Testis (tissue), 3 donors: ENCODE measurements around the gene FOXC2. TPM values are rescaled to one million over a fixed set of nuclear protein-coding genes. Genes with fewer than 3 reads are reported as not detected.

Source experiments
- DNase-seq: peaks from one replicate; pipeline ENCODE4 v3.0.0-alpha.2; 2019
- H3K27ac ChIP-seq, 2 donors: fragments of 200-600 bp; sonication (generic); one replicate each; pipeline ENCODE4 v1.5.1; 2019
- H3K27me3 ChIP-seq: fragments of 200-600 bp; sonication (generic); one replicate; pipeline ENCODE4 v1.5.1; 2019
- H3K36me3 ChIP-seq: fragments of 200-600 bp; sonication (generic); one replicate; pipeline ENCODE4 v1.5.1; 2017; ENCODE audit warnings: low read depth; ENCODE audit errors: missing control alignments
- H3K4me1 ChIP-seq: fragments of 200-600 bp; sonication (generic); one replicate; pipeline ENCODE4 v1.5.1; 2019
- H3K4me3 ChIP-seq, 2 donors: fragments of 200-600 bp; sonication (generic); one replicate each; pipeline ENCODE4 v1.5.1; 2017 to 2019
- H3K9me3 ChIP-seq: fragments of 200-600 bp; sonication (generic); one replicate; pipeline ENCODE4 v1.5.1; 2017
- POLR2A ChIP-seq: fragments of 450-650 bp; IDR thresholded peaks from one replicate; pipeline ENCODE4 v1.6.1; 2017; ENCODE audit warnings: antibody characterized with exemption, mild to moderate bottlenecking, moderate library complexity
- WGBS, 2 donors: methylation state at CpG; one replicate each; pipeline ENCODE4 v1.1.5; 2018; 5-methylcytosine and 5-hydroxymethylcytosine counted together
- intact Hi-C: fragments of 100-400 bp; cut with DNase I; formaldehyde crosslinking; loops from one replicate; pipeline ENCODE4 v1.15.1; 2023; ENCODE audit warnings: low total_unique reads
- polyA plus RNA-seq: library from polyadenylated mRNA; stranded (reverse); fragments of 350-450 nt; fragmentation: Illumina TruSeq; extraction: RNeasy Lipid Tissue Mini Kit (QIAGEN cat#74804); gene quantifications from one replicate; pipeline ENCODE4 v1.2.3, GENCODE V29; 2014; ENCODE audit warnings: low read depth, low replicate concordance; ENCODE audit not compliant: insufficient read depth
- total RNA-seq, 2 donors: library from RNA; depleted of rRNA; stranded (reverse); fragments of >200 nt; gene quantifications; one replicate each; pipeline ENCODE4 v1.2.3, GENCODE V29; 2016
- TF ChIP-seq, protein P1 (sequence below), 3 experiments: fragments of 450-650 bp in 2 of 3; fragments of 200-600 bp in 1 of 3; sonication (generic) in 1 of 3; IDR thresholded peaks; one replicate each; pipeline ENCODE4 v1.5.1; 2016 to 2019; ENCODE audit warnings: antibody characterized with exemption in 3 of 3, mild to moderate bottlenecking in 2 of 3, moderate library complexity in 1 of 3

The FOXC2 gene
- total and polyA plus RNA-seq, 3 donors from 2014 or later = 3.9 to 11.2 (median 7.6) TPM

DNA sequence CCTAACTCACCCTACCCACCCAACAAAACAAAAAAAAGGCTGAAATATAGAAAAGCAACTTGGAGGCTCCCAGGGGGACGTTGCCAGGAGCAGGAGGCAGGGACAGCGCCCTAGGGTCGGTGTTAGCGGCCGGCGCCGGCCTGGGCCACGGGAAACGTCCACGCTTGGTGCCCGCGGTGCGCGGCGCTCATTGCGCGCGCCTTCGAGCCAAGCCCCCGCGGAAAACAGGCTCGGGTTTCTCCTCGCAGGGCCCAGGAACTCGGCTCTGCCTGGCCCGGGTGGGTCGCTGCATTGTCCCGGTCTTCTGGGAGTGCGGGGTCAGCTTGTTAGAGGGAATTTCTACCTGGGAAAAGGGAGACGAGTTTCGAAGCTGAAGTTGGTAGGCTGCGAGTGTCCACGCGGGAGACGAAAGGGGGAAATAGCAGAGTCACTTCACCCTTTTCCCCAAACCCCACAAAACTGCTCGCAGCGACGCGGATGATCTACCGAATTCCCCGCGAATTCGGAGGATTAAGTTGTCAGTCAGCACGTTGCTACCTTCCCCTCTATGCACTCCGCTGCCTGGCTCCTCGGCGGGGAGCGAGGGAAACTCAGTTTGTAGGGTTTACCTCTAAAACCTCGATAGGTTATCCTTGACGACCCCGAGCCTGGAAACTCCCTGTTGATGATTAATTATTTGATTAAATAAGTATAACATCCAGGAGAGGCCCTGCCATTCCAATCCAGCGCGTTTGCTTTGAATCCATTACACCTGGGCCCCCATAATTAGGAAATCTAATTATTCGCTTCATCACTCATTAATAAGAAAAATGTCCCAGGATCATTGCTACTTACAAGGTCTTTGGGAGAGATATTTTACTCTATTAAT is 751 bp upstream of the FOXC2 start:
- H3K9me3 ChIP-seq = no peaks in the 10 kb centered on the region
- no peaks in the 10 kb centered on the region for H3K36me3 ChIP-seq
- no peak for DNase-seq
- peaks cover 4% of the 10 kb centered on the region for H3K4me1 ChIP-seq
- 20 to 30% methylated on average over 41 to 53 of the region's 53 CpGs for WGBS, 2 donors
- H3K4me3 ChIP-seq = peak overlapping the region; percentile 54 to 71
- no peak for TF ChIP-seq POLR2A
- TF ChIP-seq, protein P1, sequence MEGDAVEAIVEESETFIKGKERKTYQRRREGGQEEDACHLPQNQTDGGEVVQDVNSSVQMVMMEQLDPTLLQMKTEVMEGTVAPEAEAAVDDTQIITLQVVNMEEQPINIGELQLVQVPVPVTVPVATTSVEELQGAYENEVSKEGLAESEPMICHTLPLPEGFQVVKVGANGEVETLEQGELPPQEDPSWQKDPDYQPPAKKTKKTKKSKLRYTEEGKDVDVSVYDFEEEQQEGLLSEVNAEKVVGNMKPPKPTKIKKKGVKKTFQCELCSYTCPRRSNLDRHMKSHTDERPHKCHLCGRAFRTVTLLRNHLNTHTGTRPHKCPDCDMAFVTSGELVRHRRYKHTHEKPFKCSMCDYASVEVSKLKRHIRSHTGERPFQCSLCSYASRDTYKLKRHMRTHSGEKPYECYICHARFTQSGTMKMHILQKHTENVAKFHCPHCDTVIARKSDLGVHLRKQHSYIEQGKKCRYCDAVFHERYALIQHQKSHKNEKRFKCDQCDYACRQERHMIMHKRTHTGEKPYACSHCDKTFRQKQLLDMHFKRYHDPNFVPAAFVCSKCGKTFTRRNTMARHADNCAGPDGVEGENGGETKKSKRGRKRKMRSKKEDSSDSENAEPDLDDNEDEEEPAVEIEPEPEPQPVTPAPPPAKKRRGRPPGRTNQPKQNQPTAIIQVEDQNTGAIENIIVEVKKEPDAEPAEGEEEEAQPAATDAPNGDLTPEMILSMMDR (IDR thresholded peaks at IDR 0.05) = no peak
- intact Hi-C loops = loop anchor here (5.0 kb wide), 1 partner anchor 491 kb away; no protein-coding TSS in a partner anchor
- no peaks in the 10 kb centered on the region for H3K27me3 ChIP-seq
- H3K27ac ChIP-seq = no peak overlapping the region

DNA sequence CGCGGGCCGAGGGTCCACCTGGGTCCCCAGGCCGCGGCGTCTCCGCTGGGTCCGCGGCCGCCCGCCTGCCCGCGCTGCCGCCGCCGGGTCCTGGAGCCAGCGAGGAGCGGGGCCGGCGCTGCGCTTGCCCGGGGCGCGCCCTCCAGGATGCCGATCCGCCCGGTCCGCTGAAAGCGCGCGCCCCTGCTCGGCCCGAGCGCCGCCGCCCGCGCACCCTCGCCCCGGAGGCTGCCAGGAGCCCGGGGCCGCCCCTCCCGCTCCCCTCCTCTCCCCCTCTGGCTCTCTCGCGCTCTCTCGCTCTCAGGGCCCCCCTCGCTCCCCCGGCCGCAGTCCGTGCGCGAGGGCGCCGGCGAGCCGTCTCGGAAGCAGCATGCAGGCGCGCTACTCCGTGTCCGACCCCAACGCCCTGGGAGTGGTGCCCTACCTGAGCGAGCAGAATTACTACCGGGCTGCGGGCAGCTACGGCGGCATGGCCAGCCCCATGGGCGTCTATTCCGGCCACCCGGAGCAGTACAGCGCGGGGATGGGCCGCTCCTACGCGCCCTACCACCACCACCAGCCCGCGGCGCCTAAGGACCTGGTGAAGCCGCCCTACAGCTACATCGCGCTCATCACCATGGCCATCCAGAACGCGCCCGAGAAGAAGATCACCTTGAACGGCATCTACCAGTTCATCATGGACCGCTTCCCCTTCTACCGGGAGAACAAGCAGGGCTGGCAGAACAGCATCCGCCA is 504 bp downstream of the FOXC2 start:
- 2% methylated on average over 77 of the region's 88 CpGs; no CpG with 5 or more reads in 1 of the 2 donors for WGBS, 2 donors
- Histone ChIP-seq H3K9me3 (no peaks in the 10 kb centered on the region), H3K4me1 (peaks cover 5% of the 10 kb centered on the region), H3K4me3 (peak overlapping the region; percentile 54 to 71), H3K27me3 (no peaks in the 10 kb centered on the region), H3K36me3 (no peaks in the 10 kb centered on the region), H3K27ac (peak overlapping the region; percentile 79 to 82)
- TF ChIP-seq, protein P1 (IDR thresholded peaks at IDR 0.05) = no peak
- no peak for TF ChIP-seq POLR2A
- DNase-seq = no peak
- intact Hi-C loops = loop anchor here (5.0 kb wide), 1 partner anchor 490 kb away; no protein-coding TSS in a partner anchor

- 3% methylated on average over 10 to 64 of the region's 116 CpGs for WGBS, 2 donors
- intact Hi-C loops = loop anchor here (5.0 kb wide), 1 partner anchor 489 kb away; no protein-coding TSS in a partner anchor
- TF ChIP-seq, protein P1 (IDR thresholded peaks at IDR 0.05) = no peak
- TF ChIP-seq POLR2A = no peak
- H3K4me3 ChIP-seq = peak overlapping the region; percentile 54 to 71
- no peaks in the 10 kb centered on the region for H3K27me3 ChIP-seq
- no peak for DNase-seq
- H3K4me1 ChIP-seq = peaks cover 8% of the 10 kb centered on the region
- H3K27ac ChIP-seq = peak overlapping the region; percentile 79 to 82
- H3K36me3 ChIP-seq = no peaks in the 10 kb centered on the region
- H3K9me3 ChIP-seq = no peaks in the 10 kb centered on the region
These were observed 1.3 kb downstream of the FOXC2 start for GRCh38 chr16:86567701-86568581.
